Fibroblast of pulmonary artery (primary cell): ENCODE results near the gene CNR2.

Experiments used
- DNase-seq: peaks from one replicate; pipeline ENCODE4 v3.0.0-alpha.2; 2010; ENCODE audit warnings: low read depth
- H3K4me3 ChIP-seq: replicated peaks from 2 replicates; pipeline ENCODE4 v1.5.1; 2011; ENCODE audit warnings: low read depth, mild to moderate bottlenecking, control low read depth, low read length, moderate library complexity
- CTCF ChIP-seq: IDR thresholded peaks from 2 replicates; pipeline ENCODE4 v1.5.1; 2011; ENCODE audit warnings: mild to moderate bottlenecking, control low read depth, low read length, inconsistent platforms; ENCODE audit errors: missing control alignments

Gene CNR2

GRCh38 chr1:23915466-23915865 is 2.3 kb upstream of the CNR2 start:
- H3K4me3 ChIP-seq, result no peak overlapping the region
- DNase-seq, result no peak
- no peak for TF ChIP-seq CTCF

- no peak for TF ChIP-seq CTCF
- DNase-seq, result no peak
- no peak overlapping the region for H3K4me3 ChIP-seq
These were observed 1.8 kb upstream of the CNR2 start for GRCh38 chr1:23914921-23915320.

GRCh38 chr1:23911921-23912320 is 1.2 kb downstream of the CNR2 start:
- no peak for TF ChIP-seq CTCF
- no peak for DNase-seq
- no peak overlapping the region for H3K4me3 ChIP-seq

GRCh38 chr1:23910553-23911246 is 2.5 kb downstream of the CNR2 start:
- no peak for TF ChIP-seq CTCF
- DNase-seq, result no peak
- H3K4me3 ChIP-seq, result no peak overlapping the region

GRCh38 chr1:23910144-23910543 is 3.0 kb downstream of the CNR2 start:
- DNase-seq, result no peak
- H3K4me3 ChIP-seq, result no peak overlapping the region
- no peak for TF ChIP-seq CTCF

GRCh38 chr1:23909412-23909811 is 3.8 kb downstream of the CNR2 start:
- DNase-seq, result no peak
- H3K4me3 ChIP-seq, result no peak overlapping the region
- TF ChIP-seq CTCF, result no peak

GRCh38 chr1:23908453-23909341 is 4.5 kb downstream of the CNR2 start:
- no peak overlapping the region for H3K4me3 ChIP-seq
- DNase-seq, result no peak
- no peak for TF ChIP-seq CTCF
